T-cell (primary cell): ENCODE results near the gene OSBPL3. TPM values are rescaled to one million over a fixed set of nuclear protein-coding genes. Genes with fewer than 3 reads are reported as not detected.

ENCODE experiments used
- ATAC-seq, 4 experiments: fragments of 200-7000 bp in 3 of 4; fragments of 150-1000 bp in 1 of 4; cut with Tn5 transposase; replicated peaks in 1 of 4; 1 replicate in 3 of 4; 2 replicates in 1 of 4; pipeline ENCODE4 v1.10.0; 2021; ENCODE audit warnings: moderate library complexity in 3 of 4, mild to moderate bottlenecking in 2 of 4, moderate number of reproducible peaks in 1 of 4
- CTCF ChIA-PET, 2 donors: fragments of 300-600 bp; sonication (Branson Sonifier 250); formaldehyde crosslinking; loops; one replicate each; lab custom pipeline; 2022; ENCODE audit warnings: antibody characterized with exemption in 2 of 2; lab: Charles Lee
- POLR2A ChIA-PET, 2 donors: fragments of 300-600 bp; sonication (Branson Sonifier 250); formaldehyde crosslinking; loops; one replicate each; lab custom pipeline; 2022; ENCODE audit warnings: antibody characterized with exemption in 2 of 2; lab: Charles Lee
- DNase-seq, 35 experiments: peaks; one replicate each; pipeline versions ENCODE4 v3.0.0 to v3.0.0-alpha.2; 2013 to 2023
- H3K27ac ChIP-seq: one replicate; pipeline ENCODE4 v1.5.1; 2013; ENCODE audit warnings: low read length
- H3K27me3 ChIP-seq, 2 experiments: replicated peaks in 1 of 2; 1 replicate in 1 of 2; 2 replicates in 1 of 2; pipeline versions ENCODE4 v1.6.1 to v1.7.0; 2013; ENCODE audit warnings: low read length in 1 of 2, mixed read lengths in 1 of 2; ENCODE audit not compliant: control insufficient read depth in 2 of 2, insufficient read depth in 2 of 2; ENCODE audit errors: extremely low read depth in 1 of 2
- H3K36me3 ChIP-seq, 2 donors: 1 replicate in 1 of 2; 2 replicates in 1 of 2; pipeline versions ENCODE4 v1.6.1 to v1.7.0; 2013; ENCODE audit warnings: low read length in 1 of 2; ENCODE audit not compliant: control insufficient read depth in 2 of 2, insufficient read depth in 1 of 2; ENCODE audit errors: extremely low read depth in 1 of 2
- H3K4me1 ChIP-seq, 2 experiments: 1 replicate in 1 of 2; 2 replicates in 1 of 2; pipeline versions ENCODE4 v1.6.1 to v1.7.0; 2013; ENCODE audit warnings: low read length in 2 of 2, mixed read lengths in 1 of 2; ENCODE audit not compliant: insufficient read depth in 2 of 2, control insufficient read depth in 1 of 2; ENCODE audit errors: extremely low read depth in 1 of 2
- H3K4me3 ChIP-seq, 2 donors: 1 replicate in 1 of 2; 2 replicates in 1 of 2; pipeline versions ENCODE4 v1.5.1 to v1.7.0; 2013; ENCODE audit warnings: mild to moderate bottlenecking in 2 of 2, low read length in 1 of 2, moderate library complexity in 1 of 2; ENCODE audit not compliant: control insufficient read depth in 1 of 2; ENCODE audit errors: extremely low read depth in 1 of 2
- H3K9me3 ChIP-seq: 2 replicates; pipeline ENCODE4 v1.7.0; 2013
- H3K27ac Mint-ChIP-seq, 2 donors: one replicate each; pipeline ENCODE4 v1.8.0; 2020 to 2021; ENCODE audit warnings: mild to moderate bottlenecking in 2 of 2, mixed read lengths in 2 of 2
- H3K27me3 Mint-ChIP-seq, 2 donors: one replicate each; pipeline ENCODE4 v1.8.0; 2021 to 2022; ENCODE audit warnings: mixed read lengths in 2 of 2
- H3K36me3 Mint-ChIP-seq: one replicate; pipeline ENCODE4 v1.8.0; 2021; ENCODE audit warnings: mixed read lengths
- H3K4me1 Mint-ChIP-seq, 3 donors: one replicate each; pipeline ENCODE4 v1.8.0; 2020 to 2022; ENCODE audit warnings: mixed read lengths in 3 of 3, mild to moderate bottlenecking in 1 of 3
- H3K4me3 Mint-ChIP-seq, 3 donors: one replicate each; pipeline ENCODE4 v1.8.0; 2020 to 2022; ENCODE audit warnings: mild to moderate bottlenecking in 3 of 3, mixed read lengths in 3 of 3, moderate library complexity in 3 of 3
- H3K9me3 Mint-ChIP-seq, 3 donors: one replicate each; pipeline ENCODE4 v1.8.0; 2020 to 2022; ENCODE audit warnings: mixed read lengths in 3 of 3
- WGBS: methylation state at CpG from one replicate; pipeline ENCODE4 v1.1.5; 2013; ENCODE audit warnings: missing lambda C conversion rate; ENCODE audit not compliant: insufficient coverage; 5-methylcytosine and 5-hydroxymethylcytosine counted together
- total RNA-seq, 35 experiments: library from RNA in 6 of 35; stranded (reverse) in 6 of 35; fragments of 120-200 nt in 1 of 35; gene quantifications; one replicate each; pipeline versions ENCODE4 v1.2.1 to v1.2.4 and lab custom pipeline; 2013 to 2026

Gene OSBPL3
- total RNA-seq, 5 donors from 2014 or later (not counting 1 experiment from before 2014, with no cell fraction given), result 30.2 to 62.7 (median 54.7) TPM

- Histone ChIP-seq H3K4me1 (peaks cover 20 to 21% of the 10 kb centered on the region in 2 experiments), H3K27me3 (no peaks in the 10 kb centered on the region), H3K27ac (no peak overlapping the region), H3K4me3 (no peak overlapping the region), H3K9me3 (no peaks in the 10 kb centered on the region), H3K36me3 (no peaks in the 10 kb centered on the region)
- H3K9me3 Mint-ChIP-seq, result no peaks in the 10 kb centered on the region
- no peak overlapping the region for H3K4me3 Mint-ChIP-seq
- no peaks in the 10 kb centered on the region for H3K27me3 Mint-ChIP-seq
- H3K4me1 Mint-ChIP-seq, result peaks cover 67 to 77% (median 74%) of the 10 kb centered on the region in 3 donors
- ATAC-seq, result no peak
- CTCF ChIA-PET, result interaction anchor here in 1 of 2 donors (0.5 to 1.3 kb wide), 2 partner anchors 152 to 1385 kb away, joined by 3 to 5 read pairs; no protein-coding TSS in a partner anchor
- POLR2A ChIA-PET, result interaction anchor here in 1 of 2 donors (0.6 kb wide), 2 partner anchors 111 to 154 kb away, joined by 4 to 6 read pairs; no protein-coding TSS in a partner anchor
- WGBS, result 43% methylated on average over 1 of the region's 1 CpG
- peaks cover 9% of the 10 kb centered on the region for H3K36me3 Mint-ChIP-seq
- H3K27ac Mint-ChIP-seq, result peak overlapping the region in 1 of 2 donors; percentile 24
- no peak for DNase-seq
These were observed 7.9 kb downstream of the OSBPL3 start for GRCh38 chr7:24972166-24972477.

- no peaks in the 10 kb centered on the region for H3K9me3 Mint-ChIP-seq
- Histone ChIP-seq H3K9me3 (no peaks in the 10 kb centered on the region), H3K27me3 (no peaks in the 10 kb centered on the region), H3K4me1 (peaks cover 16 to 17% of the 10 kb centered on the region in 2 experiments), H3K27ac (no peak overlapping the region), H3K4me3 (no peak overlapping the region), H3K36me3 (no peaks in the 10 kb centered on the region)
- 100% methylated on average over 1 of the region's 9 CpGs for WGBS
- DNase-seq (no peak), ATAC-seq (peak in 2 of 4 experiments; percentile 37 to 55)
- H3K4me1 Mint-ChIP-seq, result peaks cover 66 to 77% (median 74%) of the 10 kb centered on the region in 3 donors
- peak overlapping the region; percentile 33 to 35 for H3K27ac Mint-ChIP-seq
- H3K36me3 Mint-ChIP-seq, result peaks cover 9% of the 10 kb centered on the region
- ChIA-PET CTCF (interaction anchor here in 1 of 2 donors (0.5 to 1.3 kb wide), 2 partner anchors 151 to 1386 kb away, joined by 3 to 5 read pairs; no protein-coding TSS in a partner anchor), POLR2A (interaction anchor here in 1 of 2 donors (0.6 kb wide), 2 partner anchors 112 to 154 kb away, joined by 4 to 6 read pairs; no protein-coding TSS in a partner anchor)
- H3K4me3 Mint-ChIP-seq, result peak overlapping the region in 2 of 3 donors; percentile 25 to 49
- H3K27me3 Mint-ChIP-seq, result no peaks in the 10 kb centered on the region
These were observed 8.4 kb downstream of the OSBPL3 start for GRCh38 chr7:24971333-24972165.

- Mint-ChIP-seq H3K27me3 (no peaks in the 10 kb centered on the region), H3K27ac (no peak overlapping the region), H3K4me1 (peaks cover 66 to 77% (median 74%) of the 10 kb centered on the region in 3 donors), H3K36me3 (peaks cover 9% of the 10 kb centered on the region), H3K9me3 (no peaks in the 10 kb centered on the region), H3K4me3 (no peak overlapping the region)
- no peaks in the 10 kb centered on the region for H3K27me3 ChIP-seq
- no peaks in the 10 kb centered on the region for H3K36me3 ChIP-seq
- H3K9me3 ChIP-seq, result no peaks in the 10 kb centered on the region
- no CpG with 5 or more reads among the region's 4 CpGs for WGBS
- ChIA-PET CTCF (interaction anchor here in 1 of 2 donors (0.6 kb wide), 1 partner anchor 9 kb away, joined by 3 read pairs; no protein-coding TSS in a partner anchor), POLR2A (no interaction called here)
- no peak overlapping the region for H3K27ac ChIP-seq
- DNase-seq (no peak), ATAC-seq (no peak)
- no peak overlapping the region for H3K4me3 ChIP-seq
- peaks cover 12 to 26% of the 10 kb centered on the region in 2 experiments for H3K4me1 ChIP-seq
These were observed 9.3 kb downstream of the OSBPL3 start for GRCh38 chr7:24970676-24971075.

GRCh38 chr7:24968165-24968564 is 11.8 kb downstream of the OSBPL3 start:
- no peaks in the 10 kb centered on the region for H3K36me3 ChIP-seq
- CTCF ChIA-PET, result no interaction called here
- POLR2A ChIA-PET, result no interaction called here
- WGBS, result 87% methylated on average over 8 of the region's 9 CpGs
- ATAC-seq (no peak), DNase-seq (no peak)
- Mint-ChIP-seq H3K27me3 (no peaks in the 10 kb centered on the region), H3K27ac (no peak overlapping the region), H3K36me3 (no peaks in the 10 kb centered on the region), H3K4me1 (peaks cover 74 to 80% (median 77%) of the 10 kb centered on the region in 3 donors), H3K4me3 (no peak overlapping the region), H3K9me3 (no peaks in the 10 kb centered on the region)
- H3K9me3 ChIP-seq, result no peaks in the 10 kb centered on the region
- no peaks in the 10 kb centered on the region for H3K27me3 ChIP-seq
- H3K4me1 ChIP-seq, result peaks cover 18 to 34% of the 10 kb centered on the region in 2 experiments
- no peak overlapping the region for H3K4me3 ChIP-seq
- no peak overlapping the region for H3K27ac ChIP-seq

- Mint-ChIP-seq H3K4me3 (no peak overlapping the region), H3K27me3 (no peaks in the 10 kb centered on the region), H3K27ac (peak overlapping the region; percentile 56 to 90), H3K9me3 (no peaks in the 10 kb centered on the region), H3K4me1 (peaks cover 71 to 80% (median 77%) of the 10 kb centered on the region in 3 donors), H3K36me3 (no peaks in the 10 kb centered on the region)
- Histone ChIP-seq H3K9me3 (no peaks in the 10 kb centered on the region), H3K36me3 (no peaks in the 10 kb centered on the region), H3K27me3 (no peaks in the 10 kb centered on the region), H3K4me1 (peaks cover 18 to 37% of the 10 kb centered on the region in 2 experiments), H3K4me3 (no peak overlapping the region), H3K27ac (no peak overlapping the region)
- no CpG with 5 or more reads among the region's 1 CpG for WGBS
- CTCF ChIA-PET, result no interaction called here
- ATAC-seq (no peak), DNase-seq (no peak)
- POLR2A ChIA-PET, result no interaction called here
These were observed 12.3 kb downstream of the OSBPL3 start for GRCh38 chr7:24967696-24968095.

DNA sequence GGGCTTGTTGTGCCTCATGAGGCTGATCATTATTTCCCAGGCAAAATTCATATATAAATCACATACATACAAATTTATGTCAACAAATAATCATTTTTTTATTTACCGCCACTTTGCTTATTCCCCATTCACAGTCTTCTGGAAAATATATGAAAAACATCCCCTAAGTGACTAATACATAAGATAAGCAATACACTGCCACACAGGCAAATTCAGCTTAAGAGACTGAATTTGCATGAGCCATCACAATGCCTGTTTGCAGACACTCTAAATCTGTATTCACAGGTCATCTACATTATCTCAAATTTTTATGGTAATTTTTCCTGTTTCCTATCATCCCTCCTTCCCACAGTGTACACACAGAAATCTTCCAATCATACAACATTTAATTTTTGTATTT is 13.2 kb downstream of the OSBPL3 start:
- no peak overlapping the region for H3K4me3 ChIP-seq
- no peak overlapping the region for H3K4me3 Mint-ChIP-seq
- H3K9me3 ChIP-seq, result no peaks in the 10 kb centered on the region
- H3K36me3 Mint-ChIP-seq, result no peaks in the 10 kb centered on the region
- ATAC-seq, result no peak
- H3K4me1 ChIP-seq, result peaks cover 14 to 35% of the 10 kb centered on the region in 2 experiments
- no peaks in the 10 kb centered on the region for H3K9me3 Mint-ChIP-seq
- POLR2A ChIA-PET, result interaction anchor here in 1 of 2 donors (0.6 kb wide), 1 partner anchor 176 kb away, joined by 3 read pairs; no protein-coding TSS in a partner anchor
- peak overlapping the region; percentile 89 to 90 for H3K27ac Mint-ChIP-seq
- DNase-seq, result no peak
- H3K27me3 ChIP-seq, result no peaks in the 10 kb centered on the region
- peaks cover 67 to 80% (median 72%) of the 10 kb centered on the region in 3 donors for H3K4me1 Mint-ChIP-seq
- H3K27me3 Mint-ChIP-seq, result no peaks in the 10 kb centered on the region
- no peaks in the 10 kb centered on the region for H3K36me3 ChIP-seq
- CTCF ChIA-PET, result interaction anchor here (0.6 to 0.9 kb wide), 2 partner anchors 132 to 146 kb away, joined by 3 read pairs; no protein-coding TSS in a partner anchor
- WGBS, result 94% methylated on average over 1 of the region's 1 CpG
- peak overlapping the region; percentile 54 for H3K27ac ChIP-seq
